Activated T-helper 1 cell treated with anti-CD3 and anti-CD28 coated beads, Interleukin-2, amount 50 U/mL, for 16 hours (primary cell): Measurements from ENCODE around the gene GPATCH4.
"Not testable (repeated sequence)": the region's sequence is repeated elsewhere in the genome, so short reads cannot be mapped to it uniquely, and the experiment has no call there.

Experiments used
- DNase-seq, 2 donors: peaks; one replicate each; pipeline ENCODE4 v3.0.0-alpha.2; 2020; ENCODE audit warnings: low read depth in 1 of 2, low spot score in 1 of 2

Gene GPATCH4

GRCh38 chr1:156601122-156601830 is at the start of gene GPATCH4:
TSS of gene GPATCH4 (minus strand) at chr1:156601479.
- DNase-seq, result peak; percentile 40 to 66

- DNase-seq, result no peak
Observed at GRCh38 chr1:156648951-156649350, 47.7 kb upstream of the GPATCH4 start.

- no peak for DNase-seq
Observed at GRCh38 chr1:156648496-156648895, 47.2 kb upstream of the GPATCH4 start.

- DNase-seq, result no peak
Observed at GRCh38 chr1:156647351-156647750, 46.1 kb upstream of the GPATCH4 start.

GRCh38 chr1:156646738-156647211 is 45.5 kb upstream of the GPATCH4 start:
- DNase-seq, result no peak

GRCh38 chr1:156645666-156646065 is 44.4 kb upstream of the GPATCH4 start:
- no peak for DNase-seq

GRCh38 chr1:156645056-156645455 is 43.8 kb upstream of the GPATCH4 start:
- no peak for DNase-seq

GRCh38 chr1:156644640-156645039 is 43.4 kb upstream of the GPATCH4 start:
- DNase-seq, result no peak

GRCh38 chr1:156644146-156644545 is 42.9 kb upstream of the GPATCH4 start:
- no peak for DNase-seq

GRCh38 chr1:156643778-156644092 is 42.5 kb upstream of the GPATCH4 start:
- DNase-seq, result no peak

GRCh38 chr1:156643049-156643777 is 41.9 kb upstream of the GPATCH4 start:
- no peak for DNase-seq

- DNase-seq, result no peak
Observed at GRCh38 chr1:156642265-156643048, 41.2 kb upstream of the GPATCH4 start.

GRCh38 chr1:156641761-156642264 is 40.5 kb upstream of the GPATCH4 start, which contains the start of gene BCAN:
TSS of gene BCAN (plus strand) at chr1:156642117. CDS start at chr1:156646055, 3,938 bp downstream.
- no peak for DNase-seq

GRCh38 chr1:156640842-156641706 is 39.8 kb upstream of the GPATCH4 start:
- no peak for DNase-seq

GRCh38 chr1:156639601-156640101 is 38.4 kb upstream of the GPATCH4 start:
- no peak for DNase-seq

- no peak for DNase-seq
Observed at GRCh38 chr1:156638189-156638985, 37.1 kb upstream of the GPATCH4 start.

- no peak for DNase-seq
Observed at GRCh38 chr1:156632355-156632754, 31.1 kb upstream of the GPATCH4 start.

GRCh38 chr1:156631152-156631551 is 29.9 kb upstream of the GPATCH4 start:
- DNase-seq, result not testable (repeated sequence)

GRCh38 chr1:156629823-156630449 is 28.7 kb upstream of the GPATCH4 start:
- DNase-seq, result no peak
